ENCODE measurements around the gene SRRM5.

DNA sequence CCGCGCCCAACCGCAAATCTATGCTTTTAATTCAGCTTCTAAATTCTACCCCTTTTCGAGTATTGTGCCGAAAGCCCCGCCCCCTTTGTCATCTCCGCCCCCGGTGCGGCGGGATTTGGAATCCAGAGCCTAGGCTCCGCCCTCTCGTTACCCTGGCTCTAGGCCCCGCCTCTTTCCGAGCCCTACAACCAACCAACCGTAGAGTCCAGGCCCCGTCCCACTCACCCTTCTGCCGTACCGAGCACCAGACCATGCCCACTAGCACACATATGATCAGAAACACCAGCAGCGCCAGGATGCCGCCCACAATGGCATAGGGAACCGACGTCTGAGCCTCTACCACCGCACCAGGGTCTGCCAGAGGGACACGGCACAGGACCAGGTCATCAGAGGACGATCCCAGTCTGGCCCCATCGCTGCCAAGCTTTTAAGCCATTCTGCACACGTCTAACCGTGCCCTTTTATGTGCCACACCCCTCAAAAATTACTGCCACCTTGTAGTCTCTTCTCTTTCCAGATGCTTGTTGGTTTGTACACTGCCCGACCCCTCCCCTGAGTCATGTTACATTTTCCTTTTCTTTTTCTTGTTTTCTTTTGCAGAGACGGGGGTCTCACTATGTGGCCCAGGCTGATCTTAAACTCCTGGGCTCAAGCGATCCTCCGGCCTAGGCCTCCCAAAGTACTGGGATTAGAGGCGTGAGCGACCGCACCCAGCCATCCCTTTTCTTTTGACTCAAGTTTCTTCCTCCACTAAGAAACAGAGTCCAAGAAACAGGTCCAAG is 12.2 kb downstream of the SRRM5 start:
- TF ChIP-seq EZH2 (IDR thresholded peaks at IDR 0.05; ENCODE audit: borderline replicate concordance) (no peak), EZH2phosphoT487 (IDR thresholded peaks at IDR 0.05; ENCODE audit: low read depth, severe bottlenecking, unreplicated experiment) (no peak)
- TF ChIP-seq, protein P1, sequence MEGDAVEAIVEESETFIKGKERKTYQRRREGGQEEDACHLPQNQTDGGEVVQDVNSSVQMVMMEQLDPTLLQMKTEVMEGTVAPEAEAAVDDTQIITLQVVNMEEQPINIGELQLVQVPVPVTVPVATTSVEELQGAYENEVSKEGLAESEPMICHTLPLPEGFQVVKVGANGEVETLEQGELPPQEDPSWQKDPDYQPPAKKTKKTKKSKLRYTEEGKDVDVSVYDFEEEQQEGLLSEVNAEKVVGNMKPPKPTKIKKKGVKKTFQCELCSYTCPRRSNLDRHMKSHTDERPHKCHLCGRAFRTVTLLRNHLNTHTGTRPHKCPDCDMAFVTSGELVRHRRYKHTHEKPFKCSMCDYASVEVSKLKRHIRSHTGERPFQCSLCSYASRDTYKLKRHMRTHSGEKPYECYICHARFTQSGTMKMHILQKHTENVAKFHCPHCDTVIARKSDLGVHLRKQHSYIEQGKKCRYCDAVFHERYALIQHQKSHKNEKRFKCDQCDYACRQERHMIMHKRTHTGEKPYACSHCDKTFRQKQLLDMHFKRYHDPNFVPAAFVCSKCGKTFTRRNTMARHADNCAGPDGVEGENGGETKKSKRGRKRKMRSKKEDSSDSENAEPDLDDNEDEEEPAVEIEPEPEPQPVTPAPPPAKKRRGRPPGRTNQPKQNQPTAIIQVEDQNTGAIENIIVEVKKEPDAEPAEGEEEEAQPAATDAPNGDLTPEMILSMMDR (IDR thresholded peaks at IDR 0.05; ENCODE audit: poor library complexity): no peak

Measured in hepatocyte (in vitro differentiated cells).